HG03175 (cell line): ENCODE data around the gene OR12D1.
"Not testable (repeated sequence)": the region's sequence is repeated elsewhere in the genome, so short reads cannot be mapped to it uniquely, and the experiment has no call there.

ENCODE experiments used
- ATAC-seq: cut with Tn5 transposase; IDR thresholded peaks from one replicate; pipeline ENCODE4 v1.9.1; 2021; ENCODE audit warnings: mild to moderate bottlenecking, moderate library complexity; ENCODE audit not compliant: unreplicated experiment

OR12D1 gene

GRCh38 chr6:29414588-29414987, at the start of gene OR12D1:
TSS of gene OR12D1 (plus strand) at chr6:29414928.
- no peak for ATAC-seq

GRCh38 chr6:29368765-29369164, 46.0 kb upstream of the OR12D1 start, which contains the start of gene OR5V1:
TSS of gene OR5V1 (minus strand) at chr6:29368865. CDS start at chr6:29356195, 12,670 bp downstream.
- ATAC-seq, result no peak

GRCh38 chr6:29375191-29375590, 39.5 kb upstream of the OR12D1 start, which contains the start of gene OR12D3:
TSS of gene OR12D3 (minus strand) at chr6:29375291. CDS start at chr6:29375287, 4 bp downstream.
- no peak for ATAC-seq

DNA sequence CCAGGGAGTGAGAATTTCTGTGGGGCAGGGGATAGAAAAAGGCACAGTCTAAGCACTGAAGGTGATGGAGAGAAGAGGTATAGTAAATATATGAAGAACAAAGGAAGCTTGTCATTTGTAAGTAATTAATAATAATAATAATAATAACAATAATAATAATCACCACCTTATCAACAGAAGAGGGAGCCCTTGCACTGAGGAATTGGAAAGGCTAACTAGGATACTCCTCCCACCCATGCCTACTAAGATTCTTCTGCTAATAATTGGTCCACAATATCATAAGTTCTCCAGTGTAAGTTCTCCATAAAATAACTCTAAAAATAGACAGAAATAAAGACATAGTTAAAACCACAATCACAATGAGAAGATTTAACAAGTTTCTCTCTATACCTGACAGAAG, 38.7 kb upstream of the OR12D1 start:
- ATAC-seq, result no peak

GRCh38 chr6:29388533-29388932, 26.2 kb upstream of the OR12D1 start:
- ATAC-seq, result no peak

DNA sequence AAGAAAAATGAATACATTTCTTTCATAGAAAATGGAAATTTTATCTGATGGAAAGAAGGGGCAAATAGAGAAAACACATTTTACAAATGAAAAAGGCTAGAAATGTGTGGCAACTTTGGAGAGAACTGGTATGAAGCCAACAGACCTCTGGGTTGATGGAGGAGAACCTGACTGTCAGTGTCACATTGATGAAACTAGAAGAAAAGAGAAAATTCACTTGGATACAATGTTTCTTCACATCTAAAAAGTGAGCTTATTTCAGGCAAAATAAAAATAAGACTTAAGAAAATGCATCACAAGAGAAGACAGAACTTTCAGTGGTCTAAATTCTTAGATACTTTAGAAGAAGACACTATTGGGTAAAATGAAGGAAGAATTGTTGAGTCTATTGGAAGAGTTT, 19.4 kb upstream of the OR12D1 start, which contains the start of gene OR12D2:
OR12D2 (plus strand) TSS at position 301 of the 400 bp plus-strand sequence. CDS start 1,069 bp downstream, outside the sequence.
- no peak for ATAC-seq

GRCh38 chr6:29399525-29399924, 15.2 kb upstream of the OR12D1 start:
- ATAC-seq, result no peak

- ATAC-seq, result no peak
These were observed 10.9 kb upstream of the OR12D1 start for GRCh38 chr6:29403801-29404200.

DNA sequence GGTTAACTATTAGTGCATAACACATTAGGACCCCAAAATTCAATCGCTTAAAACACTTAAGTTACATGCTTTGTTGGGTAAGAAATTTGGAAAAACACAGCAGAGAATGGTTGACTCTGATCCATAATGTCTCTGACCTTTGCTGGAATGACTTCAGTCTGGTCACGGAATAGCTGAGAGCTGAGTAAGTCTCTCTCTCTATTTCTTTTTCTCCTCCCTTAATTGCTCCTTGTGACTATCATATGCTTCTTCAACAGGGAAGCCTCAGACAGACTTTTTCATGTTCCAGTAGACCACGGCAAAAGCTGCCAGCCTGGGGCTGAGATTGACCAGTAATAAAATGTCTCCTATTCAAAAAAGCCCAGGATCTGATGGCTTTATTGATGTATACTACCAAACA, 4.8 kb downstream of the OR12D1 start:
- ATAC-seq, result no peak

- no peak for ATAC-seq
These were observed 9.4 kb downstream of the OR12D1 start for GRCh38 chr6:29424168-29424567.

GRCh38 chr6:29424575-29424974, 9.8 kb downstream of the OR12D1 start:
- no peak for ATAC-seq

DNA sequence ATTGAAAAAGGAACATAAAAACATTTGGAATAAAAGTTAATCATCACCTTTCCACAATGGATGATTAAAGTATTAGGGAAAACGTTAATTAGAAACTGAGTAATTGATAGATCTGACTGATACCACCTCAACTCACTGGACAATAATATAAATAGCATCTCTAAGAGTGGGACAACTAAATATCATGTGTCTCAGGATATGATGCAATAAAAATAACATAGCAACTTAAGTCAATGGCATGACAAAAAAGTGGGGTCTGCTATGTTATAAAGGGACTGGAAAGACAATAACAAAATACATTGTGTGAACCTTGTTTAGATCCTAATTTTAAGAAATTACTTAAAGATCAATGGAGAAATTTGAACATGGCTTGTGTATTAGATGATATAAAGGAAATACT, 10.3 kb downstream of the OR12D1 start:
- ATAC-seq, result no peak

GRCh38 chr6:29426654-29427053, 11.9 kb downstream of the OR12D1 start:
- ATAC-seq, result no peak

- not testable (repeated sequence) for ATAC-seq
These were observed 22.0 kb downstream of the OR12D1 start for GRCh38 chr6:29436730-29437129.

GRCh38 chr6:29439006-29439405, 24.3 kb downstream of the OR12D1 start, which contains the start of gene OR10C1:
TSS of gene OR10C1 (plus strand) at chr6:29439306. CDS start at chr6:29440016, 710 bp downstream.
- no peak for ATAC-seq

DNA sequence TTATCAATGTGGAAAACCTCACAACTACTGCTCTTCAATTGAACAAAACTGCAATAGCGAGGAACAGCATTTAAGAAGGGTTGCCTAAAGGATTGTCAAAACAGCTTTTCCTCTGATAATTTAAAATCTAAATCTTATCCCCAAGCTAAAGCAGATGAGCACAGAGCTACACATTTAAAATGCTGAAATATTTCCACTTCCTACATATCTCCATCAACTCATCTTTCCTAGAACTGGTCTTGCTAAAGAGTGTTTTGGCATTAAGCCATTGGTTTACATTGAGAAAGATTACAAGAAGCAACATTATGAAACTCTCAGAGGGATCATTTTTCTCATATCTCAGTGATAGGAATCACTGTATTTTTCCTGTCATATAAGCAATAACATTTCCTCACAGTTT, 28.0 kb downstream of the OR12D1 start:
- no peak for ATAC-seq

GRCh38 chr6:29444031-29444430, 29.3 kb downstream of the OR12D1 start:
- not testable (repeated sequence) for ATAC-seq

GRCh38 chr6:29447670-29448069, 32.9 kb downstream of the OR12D1 start:
- ATAC-seq, result no peak

DNA sequence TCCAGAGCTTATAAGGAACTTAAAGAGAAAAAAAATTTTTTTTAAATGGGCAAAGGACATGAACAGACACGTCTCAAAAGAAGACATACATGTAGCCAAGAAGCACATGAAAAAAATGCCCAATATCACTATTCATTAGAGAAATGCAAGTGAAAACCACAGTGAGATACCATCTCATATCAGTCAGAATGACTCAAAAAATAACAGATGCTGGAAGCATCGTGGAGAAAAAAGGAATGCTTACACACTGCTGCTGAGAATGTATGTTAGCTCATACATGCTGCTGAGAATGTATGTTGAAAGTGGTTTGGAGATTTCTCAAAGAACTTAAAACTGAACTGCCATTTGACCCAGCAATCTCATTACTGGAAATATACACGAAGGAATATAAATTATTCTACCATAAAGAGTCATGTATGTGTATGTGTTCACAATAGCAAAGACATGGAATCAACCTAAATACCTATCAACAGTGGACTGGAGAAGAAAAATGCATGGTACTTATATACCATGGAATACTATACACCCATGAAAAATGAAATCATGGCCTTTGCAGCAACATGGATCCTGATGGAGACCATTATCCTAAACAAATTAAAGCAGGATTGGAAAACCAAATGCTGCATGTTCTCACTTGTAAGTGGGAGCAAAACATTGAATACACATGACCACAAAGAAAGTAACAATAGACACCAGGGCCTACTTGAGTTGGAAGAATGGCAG, 36.9 kb downstream of the OR12D1 start:
- no peak for ATAC-seq

DNA sequence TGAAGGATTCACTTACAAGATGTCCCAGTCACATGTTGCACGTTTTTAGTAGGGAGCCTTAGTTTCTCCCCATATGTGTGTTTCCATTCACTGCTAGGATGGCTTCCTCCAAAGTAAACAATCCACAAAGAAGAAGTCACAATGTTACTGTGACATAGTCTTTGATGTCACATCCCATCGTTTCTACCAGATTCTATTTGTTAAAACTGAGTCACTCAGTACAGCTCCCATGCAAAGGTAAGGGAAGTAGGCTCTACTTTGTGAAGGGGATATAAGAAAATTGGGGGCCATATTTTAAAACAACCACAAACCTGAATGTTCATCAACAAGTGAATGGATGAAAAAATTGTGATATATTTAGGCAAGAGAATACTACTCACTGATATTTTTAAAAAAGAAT, 42.2 kb downstream of the OR12D1 start, which contains the start of the genes OR11A1 and OR2H1:
OR11A1 (minus strand) TSS at position 101 of the 400 bp plus-strand sequence. CDS start 29,430 bp downstream, outside the sequence.
OR2H1 (plus strand) TSS at position 185 of the 400 bp plus-strand sequence. CDS start 4,615 bp downstream, outside the sequence.
- ATAC-seq, result no peak

GRCh38 chr6:29461021-29461814, 46.5 kb downstream of the OR12D1 start:
- ATAC-seq, result no peak
